ENCODE data around the gene ZFP62.
A peak's percentile ranks its signal among the peaks of the same experiment; 100 is the strongest.

The ZFP62 gene

GRCh38 chr5:180810210-180810958 is 50.7 kb downstream of the ZFP62 start:
- peak; percentile 90 for DNase-seq (ENCODE audit: low read depth)

- DNase-seq (ENCODE audit: low read depth): peak; percentile 78
These were observed 51.5 kb downstream of the ZFP62 start for GRCh38 chr5:180809403-180810209.

GRCh38 chr5:180808461-180809000 is 52.5 kb downstream of the ZFP62 start:
- DNase-seq (ENCODE audit: low read depth): no peak

GRCh38 chr5:180807654-180808414 is 53.2 kb downstream of the ZFP62 start:
- no peak for DNase-seq (ENCODE audit: low read depth)

GRCh38 chr5:180807046-180807445 is 54.0 kb downstream of the ZFP62 start:
- DNase-seq (ENCODE audit: low read depth): no peak

- no peak for DNase-seq (ENCODE audit: low read depth)
These were observed 54.6 kb downstream of the ZFP62 start for GRCh38 chr5:180806351-180807011.

- DNase-seq (ENCODE audit: low read depth): no peak
These were observed 56.9 kb downstream of the ZFP62 start for GRCh38 chr5:180804129-180804618.

- DNase-seq (ENCODE audit: low read depth): no peak
These were observed 57.6 kb downstream of the ZFP62 start for GRCh38 chr5:180803181-180804128.

- DNase-seq (ENCODE audit: low read depth): peak; percentile 64
These were observed 58.5 kb downstream of the ZFP62 start, which contains the start of gene MGAT1 for GRCh38 chr5:180802325-180803180. TSS of gene MGAT1 (minus strand) at chr5:180802806. CDS start at chr5:180792971, 9,835 bp downstream.

GRCh38 chr5:180801596-180802324 is 59.3 kb downstream of the ZFP62 start:
- DNase-seq (ENCODE audit: low read depth): no peak

- DNase-seq (ENCODE audit: low read depth): peak; percentile 77
These were observed 60.9 kb downstream of the ZFP62 start for GRCh38 chr5:180799902-180800801.

- DNase-seq (ENCODE audit: low read depth): no peak
These were observed 61.9 kb downstream of the ZFP62 start for GRCh38 chr5:180799194-180799593.

GRCh38 chr5:180798193-180798592 is 62.9 kb downstream of the ZFP62 start:
- no peak for DNase-seq (ENCODE audit: low read depth)
